GM23338 (cell line): ENCODE measurements around the gene CD22.

ENCODE experiments used
- POLR2AphosphoS5 ChIP-seq: IDR thresholded peaks from 2 replicates; pipeline ENCODE4 v1.6.1; 2016; ENCODE audit warnings: antibody characterized with exemption, low read depth
- TF ChIP-seq, protein P1 (sequence below), 2 experiments: fragments of 200-600 bp in 1 of 2; sonication (generic) in 1 of 2; conservative IDR thresholded peaks; 2 replicates each; pipeline versions ENCODE4 v1.5.1 to v1.6.1; 2016 to 2017; ENCODE audit warnings: antibody characterized with exemption in 2 of 2, low read depth in 2 of 2, mild to moderate bottlenecking in 2 of 2, moderate library complexity in 1 of 2

DNA sequence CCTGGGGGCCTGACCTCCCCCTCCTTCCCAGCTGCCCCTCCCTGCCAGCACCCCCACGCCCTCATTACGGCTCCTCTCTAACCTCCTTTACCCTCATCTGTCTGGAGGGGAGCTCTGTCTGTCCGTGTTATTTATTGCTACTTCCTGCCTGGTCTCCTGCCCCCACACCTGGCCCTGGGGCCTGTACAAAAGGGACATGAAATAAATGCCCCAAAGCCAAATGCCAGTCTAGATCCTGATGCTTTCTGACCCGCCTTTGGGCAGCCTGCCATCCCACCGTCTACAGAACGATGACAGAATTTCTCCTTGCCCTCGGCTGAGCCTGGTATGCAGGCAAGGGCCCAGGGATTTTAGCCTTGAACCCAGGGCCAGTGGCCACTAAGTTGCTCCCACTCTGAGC lies 15.4 kb upstream of the CD22 start:
- TF ChIP-seq, protein P1, sequence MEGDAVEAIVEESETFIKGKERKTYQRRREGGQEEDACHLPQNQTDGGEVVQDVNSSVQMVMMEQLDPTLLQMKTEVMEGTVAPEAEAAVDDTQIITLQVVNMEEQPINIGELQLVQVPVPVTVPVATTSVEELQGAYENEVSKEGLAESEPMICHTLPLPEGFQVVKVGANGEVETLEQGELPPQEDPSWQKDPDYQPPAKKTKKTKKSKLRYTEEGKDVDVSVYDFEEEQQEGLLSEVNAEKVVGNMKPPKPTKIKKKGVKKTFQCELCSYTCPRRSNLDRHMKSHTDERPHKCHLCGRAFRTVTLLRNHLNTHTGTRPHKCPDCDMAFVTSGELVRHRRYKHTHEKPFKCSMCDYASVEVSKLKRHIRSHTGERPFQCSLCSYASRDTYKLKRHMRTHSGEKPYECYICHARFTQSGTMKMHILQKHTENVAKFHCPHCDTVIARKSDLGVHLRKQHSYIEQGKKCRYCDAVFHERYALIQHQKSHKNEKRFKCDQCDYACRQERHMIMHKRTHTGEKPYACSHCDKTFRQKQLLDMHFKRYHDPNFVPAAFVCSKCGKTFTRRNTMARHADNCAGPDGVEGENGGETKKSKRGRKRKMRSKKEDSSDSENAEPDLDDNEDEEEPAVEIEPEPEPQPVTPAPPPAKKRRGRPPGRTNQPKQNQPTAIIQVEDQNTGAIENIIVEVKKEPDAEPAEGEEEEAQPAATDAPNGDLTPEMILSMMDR (conservative IDR thresholded peaks at IDR 0.05; ENCODE audit: low read depth in 2 of 2): no peak
- TF ChIP-seq POLR2AphosphoS5: no peak
